Aorta (tissue), 5 donors: ENCODE data around the gene CST1. TPM values are rescaled to one million over a fixed set of nuclear protein-coding genes. Genes with fewer than 3 reads are reported as not detected.
"Not testable (repeated sequence)": the region's sequence is repeated elsewhere in the genome, so short reads cannot be mapped to it uniquely, and the experiment has no call there.

Source experiments
- ATAC-seq: fragments of 200-7000 bp; cut with Tn5 transposase; one replicate; pipeline ENCODE4 v1.9.1; 2022; ENCODE audit warnings: moderate library complexity; ENCODE audit not compliant: low FRiP score
- DNase-seq, 2 donors: peaks; one replicate each; pipeline ENCODE4 v3.0.0-alpha.2; 2020
- H3K27ac ChIP-seq, 2 donors: one replicate each; pipeline ENCODE4 v1.5.1; 2013; ENCODE audit warnings: low read length in 2 of 2, mild to moderate bottlenecking in 2 of 2, moderate library complexity in 2 of 2, control low read depth in 1 of 2, inconsistent platforms in 1 of 2, low read depth in 1 of 2
- H3K27me3 ChIP-seq, 2 donors: one replicate each; pipeline ENCODE4 v1.6.1; 2013; ENCODE audit warnings: control low read depth in 1 of 2, low read length in 1 of 2, mild to moderate bottlenecking in 1 of 2, moderate library complexity in 1 of 2; ENCODE audit not compliant: insufficient read depth in 2 of 2, control insufficient read depth in 1 of 2
- H3K36me3 ChIP-seq, 2 donors: one replicate each; pipeline ENCODE4 v1.6.1; 2013; ENCODE audit warnings: control low read depth in 1 of 2, low read length in 1 of 2, mild to moderate bottlenecking in 1 of 2; ENCODE audit not compliant: insufficient read depth in 2 of 2, control insufficient read depth in 1 of 2
- H3K4me1 ChIP-seq, 2 donors: one replicate each; pipeline ENCODE4 v1.6.1; 2013; ENCODE audit warnings: low read length in 2 of 2, control low read depth in 1 of 2, mild to moderate bottlenecking in 1 of 2, moderate library complexity in 1 of 2; ENCODE audit not compliant: insufficient read depth in 2 of 2, control insufficient read depth in 1 of 2
- H3K4me3 ChIP-seq, 2 donors: one replicate each; pipeline ENCODE4 v1.5.1; 2013; ENCODE audit warnings: low read length in 2 of 2, control low read depth in 1 of 2, mild to moderate bottlenecking in 1 of 2
- H3K9me3 ChIP-seq: one replicate; pipeline ENCODE4 v1.6.1; 2013; ENCODE audit warnings: mild to moderate bottlenecking, low read length; ENCODE audit not compliant: control insufficient read depth
- WGBS, 2 donors: extraction: QIAGEN DNeasy Blood & Tissue Kit; methylation state at CpG; one replicate each; pipeline ENCODE4 v1.1.7; 2013; 5-methylcytosine and 5-hydroxymethylcytosine counted together
- intact Hi-C, 2 donors: fragments of 100-400 bp; cut with DNase I; formaldehyde crosslinking; loops; one replicate each; pipeline versions ENCODE4 v1.14.2 to v1.15.0; 2022
- polyA plus RNA-seq, 2 donors: library from polyadenylated mRNA; stranded (reverse); fragments of 200-250 nt; gene quantifications; one replicate each; pipeline ENCODE4 v1.2.3, GENCODE V29; 2013
- total RNA-seq, 2 donors: library from RNA; stranded (reverse); fragmentation: NEBNext Ultra II Directional; extraction: Animal tissue kit (Norgen Biotek cat#: 25700); gene quantifications; one replicate each; pipeline ENCODE4 v1.2.1, GENCODE V29; 2021
- donor health status: healthy with polysubstance abuse.
- donor health status: Bipolar disorder and iron deficiency.
- donor health status: DM: no; HTN: no; CAD: no.
- donor health status: DM: no; HTN: no; CAD: no.
- donor health status: DM: yes; HTN: yes; CAD: no.

The CST1 gene
- total and polyA plus RNA-seq, 4 donors, result 1.1 TPM; not detected in 3

- H3K36me3 ChIP-seq, H3K4me3 ChIP-seq, ATAC-seq, H3K4me1 ChIP-seq, H3K9me3 ChIP-seq, H3K27me3 ChIP-seq, H3K27ac ChIP-seq, intact Hi-C loops, DNase-seq: not testable (repeated sequence)
- WGBS, 2 donors, result 81 to 89% methylated on average over 2 of the region's 2 CpGs
Measured at GRCh38 chr20:23734949-23735348, 15.8 kb downstream of the CST1 start.

GRCh38 chr20:23734440-23734839 is 16.3 kb downstream of the CST1 start:
- DNase-seq, H3K9me3 ChIP-seq, ATAC-seq, H3K4me3 ChIP-seq, H3K27ac ChIP-seq, intact Hi-C loops, H3K36me3 ChIP-seq, H3K27me3 ChIP-seq, H3K4me1 ChIP-seq: not testable (repeated sequence)
- WGBS, 2 donors, result 73 to 81% methylated on average over 1 of the region's 1 CpG

GRCh38 chr20:23727016-23727415 is 23.7 kb downstream of the CST1 start:
- Histone ChIP-seq H3K4me1 (no peaks in the 10 kb centered on the region), H3K27me3 (no peaks in the 10 kb centered on the region), H3K9me3 (peaks cover 2% of the 10 kb centered on the region), H3K4me3 (no peak overlapping the region), H3K27ac (no peak overlapping the region), H3K36me3 (no peaks in the 10 kb centered on the region)
- intact Hi-C loops, result no loop called here
- ATAC-seq (no peak), DNase-seq (no peak)
- 82 to 83% methylated on average over 3 of the region's 3 CpGs for WGBS, 2 donors

- Histone ChIP-seq H3K9me3 (peaks cover 3% of the 10 kb centered on the region), H3K27me3 (peaks cover 0 to 2% of the 10 kb centered on the region in 2 donors), H3K36me3 (no peaks in the 10 kb centered on the region), H3K4me3 (no peak overlapping the region), H3K4me1 (no peaks in the 10 kb centered on the region), H3K27ac (no peak overlapping the region)
- intact Hi-C loops, result no loop called here
- WGBS, 2 donors, result 83 to 85% methylated on average over 3 of the region's 3 CpGs
- ATAC-seq (no peak), DNase-seq (no peak)
Measured at GRCh38 chr20:23725102-23725501, 25.6 kb downstream of the CST1 start.

- DNase-seq, H3K4me1 ChIP-seq, H3K9me3 ChIP-seq, H3K27ac ChIP-seq, ATAC-seq, H3K27me3 ChIP-seq, H3K4me3 ChIP-seq, H3K36me3 ChIP-seq, intact Hi-C loops: not testable (repeated sequence)
- WGBS, 2 donors, result 50 to 54% methylated on average over 2 of the region's 2 CpGs
Measured at GRCh38 chr20:23723659-23724307, 27.0 kb downstream of the CST1 start.

GRCh38 chr20:23722851-23723250 is 27.9 kb downstream of the CST1 start:
- H3K9me3 ChIP-seq, H3K4me1 ChIP-seq, DNase-seq, intact Hi-C loops, ATAC-seq, H3K27ac ChIP-seq, H3K27me3 ChIP-seq, H3K4me3 ChIP-seq, H3K36me3 ChIP-seq: not testable (repeated sequence)
- WGBS, 2 donors, result 64 to 72% methylated on average over 5 of the region's 5 CpGs

GRCh38 chr20:23721962-23722361 is 28.8 kb downstream of the CST1 start:
- no peaks in the 10 kb centered on the region for H3K4me1 ChIP-seq
- H3K4me3 ChIP-seq, result no peak overlapping the region
- H3K27ac ChIP-seq, result no peak overlapping the region
- peaks cover 0 to 2% of the 10 kb centered on the region in 2 donors for H3K27me3 ChIP-seq
- 37 to 39% methylated on average over 1 of the region's 1 CpG for WGBS, 2 donors
- H3K9me3 ChIP-seq, result peaks cover 1% of the 10 kb centered on the region
- ATAC-seq, result no peak
- no peaks in the 10 kb centered on the region for H3K36me3 ChIP-seq
- no peak for DNase-seq
- intact Hi-C loops, result no loop called here

GRCh38 chr20:23719351-23719750 is 31.4 kb downstream of the CST1 start:
- H3K36me3 ChIP-seq, H3K4me3 ChIP-seq, H3K4me1 ChIP-seq, DNase-seq, H3K9me3 ChIP-seq, H3K27me3 ChIP-seq, ATAC-seq, H3K27ac ChIP-seq, intact Hi-C loops: not testable (repeated sequence)
- whole genome bisulfite sequencing, 2 donors, result 42 to 52% methylated on average over 9 of the region's 9 CpGs

GRCh38 chr20:23711778-23712177 is 39.0 kb downstream of the CST1 start:
- H3K9me3 ChIP-seq, ATAC-seq, DNase-seq, H3K4me3 ChIP-seq, H3K27ac ChIP-seq, intact Hi-C loops, H3K36me3 ChIP-seq, H3K4me1 ChIP-seq, H3K27me3 ChIP-seq: not testable (repeated sequence)
